Liver (tissue), 3 donors: Measurements from ENCODE around the gene STK4.

Experiments
- ATF3 ChIP-seq: IDR thresholded peaks from 2 replicates; pipeline ENCODE4 v1.6.1; 2016; ENCODE audit warnings: antibody characterized with exemption
- FOXA1 ChIP-seq: IDR thresholded peaks from 2 replicates; pipeline ENCODE4 v1.6.1; 2016; ENCODE audit warnings: antibody characterized with exemption
- GABPA ChIP-seq, 2 donors: IDR thresholded peaks in 1 of 2; conservative IDR thresholded peaks in 1 of 2; 2 replicates each; pipeline ENCODE4 v1.6.1; 2016; ENCODE audit warnings: antibody characterized with exemption in 2 of 2, mild to moderate bottlenecking in 1 of 2, moderate library complexity in 1 of 2
- JUND ChIP-seq, 2 donors: IDR thresholded peaks; 2 replicates each; pipeline ENCODE4 v1.6.1; 2016; ENCODE audit warnings: antibody characterized with exemption in 2 of 2
- MAX ChIP-seq: IDR thresholded peaks from 2 replicates; pipeline ENCODE4 v1.6.1; 2016; ENCODE audit warnings: antibody characterized with exemption
- RAD21 ChIP-seq, 2 donors: IDR thresholded peaks; 2 replicates each; pipeline ENCODE4 v1.6.1; 2016; ENCODE audit warnings: antibody characterized with exemption in 2 of 2, mild to moderate bottlenecking in 2 of 2
- SP1 ChIP-seq: IDR thresholded peaks from 2 replicates; pipeline ENCODE4 v1.6.1; 2018; ENCODE audit warnings: antibody characterized with exemption, mild to moderate bottlenecking
- TAF1 ChIP-seq: conservative IDR thresholded peaks from 2 replicates; pipeline ENCODE4 v1.6.1; 2016; ENCODE audit warnings: antibody characterized with exemption, mild to moderate bottlenecking
- YY1 ChIP-seq: IDR thresholded peaks from 2 replicates; pipeline ENCODE4 v1.6.1; 2016; ENCODE audit warnings: antibody characterized with exemption, mild to moderate bottlenecking
- TF ChIP-seq, protein P1 (sequence below): fragments of 150-350 bp; IDR thresholded peaks from 2 replicates; pipeline ENCODE4 v1.5.1; 2017; ENCODE audit warnings: improper control_type of control experiment, low read depth, low read length; ENCODE audit not compliant: missing input control
- TF ChIP-seq, protein P2 (sequence below): IDR thresholded peaks from 2 replicates; pipeline ENCODE4 v1.6.1; 2016; ENCODE audit warnings: antibody characterized with exemption, mild to moderate bottlenecking
- donor health status: healthy.
- donor health status: healthy.

DNA sequence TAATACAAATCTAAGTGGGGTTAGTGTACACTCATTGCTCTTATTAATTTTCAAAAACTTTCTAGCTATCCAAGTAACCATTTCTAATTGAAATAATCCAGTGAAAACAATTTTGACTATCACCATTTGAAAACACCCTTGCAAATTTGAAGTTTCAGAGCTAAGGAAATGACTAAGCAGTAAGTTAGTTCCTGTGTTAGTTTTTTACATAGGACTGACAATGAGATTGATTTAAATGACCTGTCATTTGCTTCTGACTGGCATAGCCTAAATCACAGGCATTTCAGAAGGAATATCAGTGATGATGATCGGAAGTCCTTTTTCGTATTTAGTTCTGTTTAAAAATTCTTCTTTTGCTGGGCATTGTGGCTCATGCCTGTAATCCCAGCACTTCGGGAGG is 27.0 kb downstream of the STK4 start:
- TF ChIP-seq, protein P1, sequence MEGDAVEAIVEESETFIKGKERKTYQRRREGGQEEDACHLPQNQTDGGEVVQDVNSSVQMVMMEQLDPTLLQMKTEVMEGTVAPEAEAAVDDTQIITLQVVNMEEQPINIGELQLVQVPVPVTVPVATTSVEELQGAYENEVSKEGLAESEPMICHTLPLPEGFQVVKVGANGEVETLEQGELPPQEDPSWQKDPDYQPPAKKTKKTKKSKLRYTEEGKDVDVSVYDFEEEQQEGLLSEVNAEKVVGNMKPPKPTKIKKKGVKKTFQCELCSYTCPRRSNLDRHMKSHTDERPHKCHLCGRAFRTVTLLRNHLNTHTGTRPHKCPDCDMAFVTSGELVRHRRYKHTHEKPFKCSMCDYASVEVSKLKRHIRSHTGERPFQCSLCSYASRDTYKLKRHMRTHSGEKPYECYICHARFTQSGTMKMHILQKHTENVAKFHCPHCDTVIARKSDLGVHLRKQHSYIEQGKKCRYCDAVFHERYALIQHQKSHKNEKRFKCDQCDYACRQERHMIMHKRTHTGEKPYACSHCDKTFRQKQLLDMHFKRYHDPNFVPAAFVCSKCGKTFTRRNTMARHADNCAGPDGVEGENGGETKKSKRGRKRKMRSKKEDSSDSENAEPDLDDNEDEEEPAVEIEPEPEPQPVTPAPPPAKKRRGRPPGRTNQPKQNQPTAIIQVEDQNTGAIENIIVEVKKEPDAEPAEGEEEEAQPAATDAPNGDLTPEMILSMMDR: no peak
- TF ChIP-seq RAD21 (IDR thresholded peaks at IDR 0.05) (no peak), YY1 (no peak), MAX (no peak), JUND (IDR thresholded peaks at IDR 0.05) (no peak), SP1 (no peak), GABPA (IDR thresholded peaks at IDR 0.05 in 1 of 2, conservative IDR thresholded peaks at IDR 0.05 in 1 of 2) (no peak), TAF1 (no peak), FOXA1 (no peak), ATF3 (no peak)
- TF ChIP-seq, protein P2, sequence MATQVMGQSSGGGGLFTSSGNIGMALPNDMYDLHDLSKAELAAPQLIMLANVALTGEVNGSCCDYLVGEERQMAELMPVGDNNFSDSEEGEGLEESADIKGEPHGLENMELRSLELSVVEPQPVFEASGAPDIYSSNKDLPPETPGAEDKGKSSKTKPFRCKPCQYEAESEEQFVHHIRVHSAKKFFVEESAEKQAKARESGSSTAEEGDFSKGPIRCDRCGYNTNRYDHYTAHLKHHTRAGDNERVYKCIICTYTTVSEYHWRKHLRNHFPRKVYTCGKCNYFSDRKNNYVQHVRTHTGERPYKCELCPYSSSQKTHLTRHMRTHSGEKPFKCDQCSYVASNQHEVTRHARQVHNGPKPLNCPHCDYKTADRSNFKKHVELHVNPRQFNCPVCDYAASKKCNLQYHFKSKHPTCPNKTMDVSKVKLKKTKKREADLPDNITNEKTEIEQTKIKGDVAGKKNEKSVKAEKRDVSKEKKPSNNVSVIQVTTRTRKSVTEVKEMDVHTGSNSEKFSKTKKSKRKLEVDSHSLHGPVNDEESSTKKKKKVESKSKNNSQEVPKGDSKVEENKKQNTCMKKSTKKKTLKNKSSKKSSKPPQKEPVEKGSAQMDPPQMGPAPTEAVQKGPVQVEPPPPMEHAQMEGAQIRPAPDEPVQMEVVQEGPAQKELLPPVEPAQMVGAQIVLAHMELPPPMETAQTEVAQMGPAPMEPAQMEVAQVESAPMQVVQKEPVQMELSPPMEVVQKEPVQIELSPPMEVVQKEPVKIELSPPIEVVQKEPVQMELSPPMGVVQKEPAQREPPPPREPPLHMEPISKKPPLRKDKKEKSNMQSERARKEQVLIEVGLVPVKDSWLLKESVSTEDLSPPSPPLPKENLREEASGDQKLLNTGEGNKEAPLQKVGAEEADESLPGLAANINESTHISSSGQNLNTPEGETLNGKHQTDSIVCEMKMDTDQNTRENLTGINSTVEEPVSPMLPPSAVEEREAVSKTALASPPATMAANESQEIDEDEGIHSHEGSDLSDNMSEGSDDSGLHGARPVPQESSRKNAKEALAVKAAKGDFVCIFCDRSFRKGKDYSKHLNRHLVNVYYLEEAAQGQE: no peak
